Measurements from ENCODE around the gene AGO3. TPM values are rescaled to one million over a fixed set of nuclear protein-coding genes. Genes with fewer than 3 reads are reported as not detected.

The AGO3 gene
- total RNA-seq, 2 experiments from 2014 or later, result 31.3 to 34.5 TPM

- no peaks in the 10 kb centered on the region for H3K9me3 ChIP-seq (ENCODE audit: control insufficient read depth in 1 of 2, insufficient read depth in 1 of 2, low read length in 2 of 2)
- H3K27ac Mint-ChIP-seq, result no peak overlapping the region
- H3K9me3 Mint-ChIP-seq, result no peaks in the 10 kb centered on the region
- TF ChIP-seq, protein P1, sequence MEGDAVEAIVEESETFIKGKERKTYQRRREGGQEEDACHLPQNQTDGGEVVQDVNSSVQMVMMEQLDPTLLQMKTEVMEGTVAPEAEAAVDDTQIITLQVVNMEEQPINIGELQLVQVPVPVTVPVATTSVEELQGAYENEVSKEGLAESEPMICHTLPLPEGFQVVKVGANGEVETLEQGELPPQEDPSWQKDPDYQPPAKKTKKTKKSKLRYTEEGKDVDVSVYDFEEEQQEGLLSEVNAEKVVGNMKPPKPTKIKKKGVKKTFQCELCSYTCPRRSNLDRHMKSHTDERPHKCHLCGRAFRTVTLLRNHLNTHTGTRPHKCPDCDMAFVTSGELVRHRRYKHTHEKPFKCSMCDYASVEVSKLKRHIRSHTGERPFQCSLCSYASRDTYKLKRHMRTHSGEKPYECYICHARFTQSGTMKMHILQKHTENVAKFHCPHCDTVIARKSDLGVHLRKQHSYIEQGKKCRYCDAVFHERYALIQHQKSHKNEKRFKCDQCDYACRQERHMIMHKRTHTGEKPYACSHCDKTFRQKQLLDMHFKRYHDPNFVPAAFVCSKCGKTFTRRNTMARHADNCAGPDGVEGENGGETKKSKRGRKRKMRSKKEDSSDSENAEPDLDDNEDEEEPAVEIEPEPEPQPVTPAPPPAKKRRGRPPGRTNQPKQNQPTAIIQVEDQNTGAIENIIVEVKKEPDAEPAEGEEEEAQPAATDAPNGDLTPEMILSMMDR (IDR thresholded peaks at IDR 0.05), result no peak
- H3K27ac ChIP-seq (ENCODE audit: low read depth in 1 of 2, low read length in 2 of 2), result no peak overlapping the region
- intact Hi-C loops (cut with DNase I, micrococcal nuclease), result loop anchor here in 1 of 2 experiments (2.0 kb wide), 2 partner anchors 34 to 320 kb away; no protein-coding TSS in a partner anchor
- ATAC-seq (ENCODE audit: poor library complexity) (no peak), DNase-seq (no peak)
- no peaks in the 10 kb centered on the region for H3K27me3 Mint-ChIP-seq
- ChIA-PET CTCF (interaction anchor here (0.6 to 1.6 kb wide), 7 partner anchors 11 to 204 kb away, joined by 3 to 10 read pairs (median 4); partner anchors contain the start of gene TRAPPC3), POLR2A (interaction anchor here (0.8 to 1.1 kb wide), 2 partner anchors 34 to 185 kb away, joined by 3 to 6 read pairs; no protein-coding TSS in a partner anchor)
- peaks cover 7% of the 10 kb centered on the region for H3K36me3 Mint-ChIP-seq (ENCODE audit: low read depth)
- H3K4me1 Mint-ChIP-seq (ENCODE audit: low read depth), result no peaks in the 10 kb centered on the region
- peaks cover 10% of the 10 kb centered on the region for H3K36me3 ChIP-seq (ENCODE audit: insufficient read depth, low read length)
- peaks cover 12% of the 10 kb centered on the region for H3K4me1 ChIP-seq (ENCODE audit: insufficient read depth, low read length)
- H3K4me3 ChIP-seq (ENCODE audit: low read length), result no peak overlapping the region
- no peaks in the 10 kb centered on the region for H3K27me3 ChIP-seq (ENCODE audit: control insufficient read depth in 1 of 2, insufficient read depth in 2 of 2, low read length in 2 of 2)
- H3K4me3 Mint-ChIP-seq, result no peak overlapping the region
These were observed 169.5 kb downstream of the AGO3 start for GRCh38 chr1:36100376-36100775.

DNA sequence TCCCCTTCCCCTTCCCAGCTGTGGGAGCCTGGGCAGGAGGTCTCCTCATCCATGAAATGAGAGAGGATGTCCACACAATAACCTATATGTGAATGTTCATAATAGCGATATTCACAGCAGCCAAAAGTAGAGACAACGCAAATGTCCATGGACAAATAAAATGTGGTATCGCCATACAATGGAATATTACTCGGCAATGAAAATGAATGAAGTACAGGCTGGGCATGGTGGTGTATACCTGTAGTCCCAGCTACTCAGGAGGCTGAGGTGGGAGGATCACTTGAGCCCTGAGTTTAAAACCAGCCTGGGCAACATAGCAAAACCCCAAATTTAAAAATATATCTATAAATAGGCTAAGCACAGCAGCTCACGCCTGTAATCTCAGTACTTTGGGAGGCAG is 170.6 kb downstream of the AGO3 start:
- H3K36me3 Mint-ChIP-seq (ENCODE audit: low read depth), result peaks cover 4% of the 10 kb centered on the region
- ATAC-seq (ENCODE audit: poor library complexity) (no peak), DNase-seq (no peak)
- no peaks in the 10 kb centered on the region for H3K9me3 Mint-ChIP-seq
- ChIA-PET CTCF (interaction anchor here (0.7 to 0.8 kb wide), 2 partner anchors 8 to 82 kb away, joined by 3 read pairs; no protein-coding TSS in a partner anchor), POLR2A (no interaction called here)
- Histone ChIP-seq H3K36me3 (ENCODE audit: insufficient read depth, low read length) (no peaks in the 10 kb centered on the region), H3K27me3 (ENCODE audit: control insufficient read depth in 1 of 2, insufficient read depth in 2 of 2, low read length in 2 of 2) (no peaks in the 10 kb centered on the region), H3K4me1 (ENCODE audit: insufficient read depth, low read length) (peaks cover 12% of the 10 kb centered on the region), H3K9me3 (ENCODE audit: control insufficient read depth in 1 of 2, insufficient read depth in 1 of 2, low read length in 2 of 2) (no peaks in the 10 kb centered on the region), H3K27ac (ENCODE audit: low read depth in 1 of 2, low read length in 2 of 2) (no peak overlapping the region), H3K4me3 (ENCODE audit: low read length) (no peak overlapping the region)
- no peaks in the 10 kb centered on the region for H3K4me1 Mint-ChIP-seq (ENCODE audit: low read depth)
- intact Hi-C loops (cut with DNase I, micrococcal nuclease), result loop anchor here in 1 of 2 experiments (2.0 kb wide), 2 partner anchors 33 to 319 kb away; no protein-coding TSS in a partner anchor
- H3K27ac Mint-ChIP-seq, result no peak overlapping the region
- no peak overlapping the region for H3K4me3 Mint-ChIP-seq
- TF ChIP-seq, protein P1 (IDR thresholded peaks at IDR 0.05), result no peak
- no peaks in the 10 kb centered on the region for H3K27me3 Mint-ChIP-seq

DNA sequence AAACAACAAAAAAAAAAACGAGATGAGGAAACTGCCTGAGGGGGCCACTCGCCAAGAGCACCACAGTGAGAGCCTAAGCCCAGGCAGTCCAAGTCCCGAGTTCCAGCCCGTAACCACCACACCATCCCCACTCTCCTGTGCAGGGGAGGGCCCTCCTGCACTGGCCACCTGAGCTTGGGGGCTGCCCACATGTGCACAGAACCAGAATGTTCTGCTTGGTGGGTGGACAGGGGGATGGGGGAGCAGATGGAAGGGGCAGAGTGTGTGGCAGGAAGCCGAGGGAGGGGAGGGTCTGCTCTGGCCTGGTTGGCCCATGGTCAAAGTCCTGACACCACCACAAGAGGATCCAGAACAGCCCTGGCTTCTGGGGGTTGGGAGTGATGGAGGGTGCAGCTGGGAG is 175.4 kb downstream of the AGO3 start:
- TF ChIP-seq, protein P1 (IDR thresholded peaks at IDR 0.05), result no peak
- peaks cover 27% of the 10 kb centered on the region for H3K4me1 Mint-ChIP-seq (ENCODE audit: low read depth)
- DNase-seq (no peak), ATAC-seq (ENCODE audit: poor library complexity) (no peak)
- Histone ChIP-seq H3K4me3 (ENCODE audit: low read length) (no peak overlapping the region), H3K36me3 (ENCODE audit: insufficient read depth, low read length) (no peaks in the 10 kb centered on the region), H3K4me1 (ENCODE audit: insufficient read depth, low read length) (peaks cover 15% of the 10 kb centered on the region), H3K27me3 (ENCODE audit: control insufficient read depth in 1 of 2, insufficient read depth in 2 of 2, low read length in 2 of 2) (no peaks in the 10 kb centered on the region), H3K9me3 (ENCODE audit: control insufficient read depth in 1 of 2, insufficient read depth in 1 of 2, low read length in 2 of 2) (no peaks in the 10 kb centered on the region), H3K27ac (ENCODE audit: low read depth in 1 of 2, low read length in 2 of 2) (no peak overlapping the region)
- no peak overlapping the region for H3K27ac Mint-ChIP-seq
- intact Hi-C loops (cut with DNase I, micrococcal nuclease), result no loop called here
- POLR2A ChIA-PET, result no interaction called here
- CTCF ChIA-PET, result no interaction called here
- H3K36me3 Mint-ChIP-seq (ENCODE audit: low read depth), result no peaks in the 10 kb centered on the region
- H3K27me3 Mint-ChIP-seq, result no peaks in the 10 kb centered on the region
- H3K4me3 Mint-ChIP-seq, result no peak overlapping the region
- no peaks in the 10 kb centered on the region for H3K9me3 Mint-ChIP-seq

All from CD4-positive, alpha-beta T cell (primary cell).